Transverse colon (tissue), 4 donors: Measurements from ENCODE around the gene CENPE. TPM values are rescaled to one million over a fixed set of nuclear protein-coding genes. Genes with fewer than 3 reads are reported as not detected.

Experiments
- DNase-seq: peaks from one replicate; pipeline ENCODE4 v3.0.0-alpha.2; 2019
- H3K27ac ChIP-seq, 4 donors: fragments of 200-600 bp; sonication (generic); 2 replicates each; pipeline ENCODE4 v1.5.1; 2016 to 2018; ENCODE audit warnings: inconsistent platforms in 4 of 4
- H3K27me3 ChIP-seq: fragments of 200-600 bp; sonication (generic); 2 replicates; pipeline ENCODE4 v1.5.1; 2017; ENCODE audit warnings: inconsistent platforms
- H3K36me3 ChIP-seq, 4 donors: fragments of 200-600 bp; sonication (generic); 2 replicates each; pipeline ENCODE4 v1.5.1; 2017 to 2019; ENCODE audit warnings: inconsistent platforms in 4 of 4
- H3K4me1 ChIP-seq, 4 donors: fragments of 200-600 bp; sonication (generic); 2 replicates each; pipeline ENCODE4 v1.5.1; 2017 to 2020; ENCODE audit warnings: inconsistent platforms in 4 of 4
- H3K4me3 ChIP-seq, 4 donors: fragments of 200-600 bp; sonication (generic); 1 replicate in 1 of 4; 2 replicates in 3 of 4; pipeline versions ENCODE4 v1.5.1 to v1.6.1; 2017 to 2019; ENCODE audit warnings: inconsistent platforms in 4 of 4
- H3K9me3 ChIP-seq, 2 donors: fragments of 200-600 bp; sonication (generic); 2 replicates each; pipeline ENCODE4 v1.5.1; 2017 to 2019; ENCODE audit warnings: inconsistent platforms in 2 of 2
- CTCF ChIP-seq, 5 experiments: fragments of 200-600 bp in 3 of 5; fragments of 450-650 bp in 2 of 5; sonication (generic) in 3 of 5; IDR thresholded peaks; 1 replicate in 2 of 5; 2 replicates in 3 of 5; pipeline ENCODE4 v1.5.1; 2016 to 2017; ENCODE audit warnings: antibody characterized with exemption in 5 of 5, inconsistent platforms in 3 of 5, mild to moderate bottlenecking in 2 of 5, moderate library complexity in 1 of 5
- EP300 ChIP-seq: sonication (generic); formaldehyde crosslinking; IDR thresholded peaks from one replicate; pipeline ENCODE4 v1.6.1; 2017; ENCODE audit warnings: antibody characterized with exemption, low read depth
- POLR2A ChIP-seq: fragments of 450-650 bp; IDR thresholded peaks from one replicate; pipeline ENCODE4 v1.6.1; 2016; ENCODE audit warnings: antibody characterized with exemption, mild to moderate bottlenecking, moderate library complexity
- POLR2AphosphoS5 ChIP-seq, 3 donors: sonication (generic); formaldehyde crosslinking; IDR thresholded peaks; one replicate each; pipeline ENCODE4 v1.6.1; 2016; ENCODE audit warnings: antibody characterized with exemption in 3 of 3
- WGBS, 2 donors: methylation state at CpG; one replicate each; pipeline ENCODE4 v1.1.5; 2018; ENCODE audit warnings: low coverage in 1 of 2; 5-methylcytosine and 5-hydroxymethylcytosine counted together
- in situ Hi-C, 4 donors: fragments of 200-750 bp; cut with MboI; loops; one replicate each; pipeline versions ENCODE4 v1.15.0 to v1.15.1; 2017; ENCODE audit warnings: low sequenced_read_pairs in 3 of 4, low pct_ligation_motif_present in 1 of 4, low pct_unique_long_range_greater_than_20kb in 1 of 4
- intact Hi-C: fragments of 100-400 bp; cut with DNase I; formaldehyde crosslinking; loops from one replicate; pipeline ENCODE4 v1.15.1; 2023; ENCODE audit warnings: low total_unique reads
- total RNA-seq, 4 donors: library from RNA; depleted of rRNA; stranded (reverse); fragments of >200 nt; gene quantifications; one replicate each; pipeline ENCODE4 v1.1.0, GENCODE V29; 2016

Gene CENPE
- total RNA-seq, 4 donors from 2014 or later: 1.1 to 3.5 (median 2.8) TPM; not detected in 1

- intact Hi-C loops: no loop called here
- Histone ChIP-seq H3K27me3 (no peaks in the 10 kb centered on the region), H3K27ac (no peak overlapping the region), H3K4me3 (no peak overlapping the region), H3K36me3 (no peaks in the 10 kb centered on the region), H3K9me3 (peaks cover 2 to 8% of the 10 kb centered on the region in 2 donors), H3K4me1 (no peaks in the 10 kb centered on the region)
- TF ChIP-seq CTCF (IDR thresholded peaks at IDR 0.05) (no peak), POLR2AphosphoS5 (IDR thresholded peaks at IDR 0.05) (no peak), POLR2A (no peak), EP300 (no peak)
- in situ Hi-C loops: no loop called here
- no peak for DNase-seq
- WGBS, 2 donors: 50 to 95% methylated on average over 1 to 3 of the region's 3 CpGs
These were observed 72.0 kb downstream of the CENPE start for GRCh38 chr4:103126126-103126525.

GRCh38 chr4:103123114-103123513 is 75.0 kb downstream of the CENPE start:
- in situ Hi-C loops: no loop called here
- H3K4me3 ChIP-seq: no peak overlapping the region
- no peaks in the 10 kb centered on the region for H3K9me3 ChIP-seq
- no peaks in the 10 kb centered on the region for H3K4me1 ChIP-seq
- WGBS, 2 donors: 72 to 91% methylated on average over 3 of the region's 3 CpGs
- no peak overlapping the region for H3K27ac ChIP-seq
- TF ChIP-seq POLR2AphosphoS5 (IDR thresholded peaks at IDR 0.05) (no peak), CTCF (IDR thresholded peaks at IDR 0.05) (no peak), EP300 (no peak), POLR2A (no peak)
- DNase-seq: no peak
- no peaks in the 10 kb centered on the region for H3K27me3 ChIP-seq
- intact Hi-C loops: no loop called here
- no peaks in the 10 kb centered on the region for H3K36me3 ChIP-seq

- Histone ChIP-seq H3K27me3 (no peaks in the 10 kb centered on the region), H3K36me3 (no peaks in the 10 kb centered on the region), H3K4me3 (no peak overlapping the region), H3K9me3 (no peaks in the 10 kb centered on the region), H3K27ac (no peak overlapping the region), H3K4me1 (no peaks in the 10 kb centered on the region)
- in situ Hi-C loops (no loop called here), intact Hi-C loops (no loop called here)
- DNase-seq: no peak
- WGBS, 2 donors: 78 to 90% methylated on average over 1 of the region's 1 CpG
- TF ChIP-seq EP300: no peak
These were observed 80.0 kb downstream of the CENPE start for GRCh38 chr4:103118166-103118565.

- DNase-seq: no peak
- no peak for TF ChIP-seq EP300
- no peak for TF ChIP-seq CTCF (IDR thresholded peaks at IDR 0.05)
- TF ChIP-seq POLR2AphosphoS5 (IDR thresholded peaks at IDR 0.05): no peak
- TF ChIP-seq POLR2A: no peak
- in situ Hi-C loops: no loop called here
- intact Hi-C loops: no loop called here
- no peaks in the 10 kb centered on the region for H3K36me3 ChIP-seq
- H3K4me3 ChIP-seq: no peak overlapping the region
- H3K4me1 ChIP-seq: no peaks in the 10 kb centered on the region
- H3K27ac ChIP-seq: no peak overlapping the region
- no peaks in the 10 kb centered on the region for H3K27me3 ChIP-seq
- no peaks in the 10 kb centered on the region for H3K9me3 ChIP-seq
- WGBS, 2 donors: 76 to 94% methylated on average over 4 of the region's 4 CpGs
These were observed 86.5 kb downstream of the CENPE start for GRCh38 chr4:103111598-103111997.

- Histone ChIP-seq H3K4me1 (no peaks in the 10 kb centered on the region), H3K36me3 (no peaks in the 10 kb centered on the region), H3K27ac (no peak overlapping the region), H3K27me3 (no peaks in the 10 kb centered on the region), H3K9me3 (no peaks in the 10 kb centered on the region), H3K4me3 (no peak overlapping the region)
- intact Hi-C loops: no loop called here
- DNase-seq: no peak
- 94 to 95% methylated on average over 4 of the region's 4 CpGs for WGBS, 2 donors
- no peak for TF ChIP-seq POLR2A
- TF ChIP-seq POLR2AphosphoS5 (IDR thresholded peaks at IDR 0.05): no peak
- TF ChIP-seq EP300: no peak
- TF ChIP-seq CTCF (IDR thresholded peaks at IDR 0.05): no peak
- in situ Hi-C loops: loop anchor here in 1 of 4 donors (10.0 kb wide), 1 partner anchor 664 kb away; no protein-coding TSS in a partner anchor
These were observed 89.6 kb downstream of the CENPE start for GRCh38 chr4:103108542-103108941.
